Jurkat, Clone E6-1 (cell line): ENCODE results near the gene HSFX2.
"Not testable (repeated sequence)": the region's sequence is repeated elsewhere in the genome, so short reads cannot be mapped to it uniquely, and the experiment has no call there.

Source experiments
- DNase-seq: peaks from one replicate; pipeline ENCODE4 v3.0.0-alpha.2; 2011; ENCODE audit warnings: low read depth, low spot score
- H3K4me3 ChIP-seq: 2 replicates; pipeline ENCODE4 v1.5.1; 2011; ENCODE audit warnings: mild to moderate bottlenecking, low read length, control low read depth, moderate library complexity

Gene HSFX2

DNA sequence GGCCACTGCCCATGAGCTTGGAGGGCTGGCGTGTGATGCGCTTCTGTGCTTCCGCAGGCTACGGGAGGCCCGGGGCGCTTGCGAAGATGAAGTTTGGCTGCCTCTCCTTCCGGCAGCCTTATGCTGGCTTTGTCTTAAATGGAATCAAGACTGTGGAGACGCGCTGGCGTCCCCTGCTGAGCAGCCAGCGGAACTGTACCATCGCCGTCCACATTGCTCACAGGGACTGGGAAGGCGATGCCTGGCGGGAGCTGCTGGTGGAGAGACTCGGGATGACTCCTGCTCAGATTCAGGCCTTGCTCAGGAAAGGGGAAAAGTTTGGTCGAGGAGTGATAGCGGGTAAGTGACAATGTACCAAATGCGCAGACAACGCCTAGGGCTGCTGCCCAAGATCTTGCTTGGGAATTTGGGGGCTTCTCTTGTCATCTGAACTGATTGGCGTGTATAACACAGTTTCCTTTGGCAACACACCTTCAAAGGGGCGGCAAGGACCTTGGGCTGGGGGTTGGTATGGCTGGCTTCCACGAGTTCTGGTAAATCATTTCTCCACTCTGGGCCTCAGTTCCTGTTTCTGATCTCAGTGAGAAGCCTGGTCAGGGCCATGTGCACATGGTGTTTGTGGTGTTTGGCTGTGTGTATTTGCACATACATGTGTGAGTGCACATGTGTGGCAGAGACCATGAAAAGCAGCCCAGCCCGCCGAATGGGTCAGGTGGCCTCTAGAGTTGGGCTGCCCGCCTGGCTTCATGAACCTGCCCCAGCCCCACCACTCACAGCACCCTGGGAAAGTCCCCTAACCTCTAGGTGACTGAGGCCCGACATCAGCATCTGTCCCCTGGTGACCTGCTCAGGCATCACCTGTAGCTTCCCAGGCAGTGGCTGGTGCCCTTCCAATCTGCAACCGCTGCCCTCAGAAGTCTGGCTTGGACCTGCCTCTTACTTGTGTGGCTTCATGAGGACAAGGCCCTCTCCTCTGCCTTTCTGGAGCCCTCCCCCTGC lies 49.3 kb downstream of the HSFX2 start:
- H3K4me3 ChIP-seq, DNase-seq: not testable (repeated sequence)
